Kidney epithelial cell (primary cell): Measurements from ENCODE around the gene PUDP. TPM values are rescaled to one million over a fixed set of nuclear protein-coding genes. Genes with fewer than 3 reads are reported as not detected.
A peak's percentile ranks its signal among the peaks of the same experiment; 100 is the strongest.
"Not testable (repeated sequence)": the region's sequence is repeated elsewhere in the genome, so short reads cannot be mapped to it uniquely, and the experiment has no call there.

Experiments used
- DNase-seq: peaks from one replicate; pipeline ENCODE4 v3.0.0-alpha.2; 2010; ENCODE audit warnings: low read depth
- H3K27me3 ChIP-seq: 2 replicates; pipeline ENCODE4 v1.6.0; 2011; ENCODE audit warnings: low read length; ENCODE audit not compliant: control insufficient read depth, insufficient read depth
- H3K36me3 ChIP-seq: 2 replicates; pipeline ENCODE4 v1.5.1; 2011; ENCODE audit warnings: low read length; ENCODE audit not compliant: control insufficient read depth, insufficient read depth
- H3K4me3 ChIP-seq: 2 replicates; pipeline ENCODE4 v1.5.1; 2011; ENCODE audit warnings: low read depth, mild to moderate bottlenecking, control low read depth, low read length
- CTCF ChIP-seq: IDR thresholded peaks from 2 replicates; pipeline ENCODE4 v1.5.1; 2011; ENCODE audit warnings: mild to moderate bottlenecking, moderate library complexity, low read length, control low read depth, inconsistent platforms; ENCODE audit not compliant: insufficient read depth, poor library complexity, severe bottlenecking
- total RNA-seq: library from RNA; depleted of rRNA; stranded (reverse); fragments of >200 nt; gene quantifications from 2 replicates; pipeline ENCODE4 v1.2.3, GENCODE V29; 2015

Gene PUDP
- total RNA-seq, 1 donor from 2014 or later = 14.6 TPM

- Histone ChIP-seq H3K27me3 (no peaks in the 10 kb centered on the region), H3K36me3 (no peaks in the 10 kb centered on the region), H3K4me3 (no peak overlapping the region)
- DNase-seq = no peak
- TF ChIP-seq CTCF = no peak
Measured at GRCh38 chrX:7188672-7189071, 40.7 kb upstream of the PUDP start.

- no peaks in the 10 kb centered on the region for H3K36me3 ChIP-seq
- no peak for TF ChIP-seq CTCF
- DNase-seq = no peak
- no peak overlapping the region for H3K4me3 ChIP-seq
- H3K27me3 ChIP-seq = no peaks in the 10 kb centered on the region
Measured at GRCh38 chrX:7184816-7185215, 36.9 kb upstream of the PUDP start.

- no peak for DNase-seq
- no peak overlapping the region for H3K4me3 ChIP-seq
- no peak for TF ChIP-seq CTCF
- H3K27me3 ChIP-seq = no peaks in the 10 kb centered on the region
- H3K36me3 ChIP-seq = no peaks in the 10 kb centered on the region
Measured at GRCh38 chrX:7179446-7179845, 31.5 kb upstream of the PUDP start.

- H3K4me3 ChIP-seq, H3K27me3 ChIP-seq, H3K36me3 ChIP-seq, DNase-seq: not testable (repeated sequence)
Measured at GRCh38 chrX:7178859-7179258, 30.9 kb upstream of the PUDP start.

GRCh38 chrX:7170898-7171297 lies 22.9 kb upstream of the PUDP start:
- DNase-seq = no peak
- no peaks in the 10 kb centered on the region for H3K36me3 ChIP-seq
- no peak overlapping the region for H3K4me3 ChIP-seq
- H3K27me3 ChIP-seq = no peaks in the 10 kb centered on the region
- peak; percentile 46 for TF ChIP-seq CTCF

- Histone ChIP-seq H3K27me3 (no peaks in the 10 kb centered on the region), H3K36me3 (no peaks in the 10 kb centered on the region), H3K4me3 (no peak overlapping the region)
- DNase-seq = no peak
- TF ChIP-seq CTCF = no peak
Measured at GRCh38 chrX:7169627-7170026, 21.7 kb upstream of the PUDP start.

GRCh38 chrX:7168371-7168770 lies 20.4 kb upstream of the PUDP start:
- Histone ChIP-seq H3K4me3 (no peak overlapping the region), H3K27me3 (no peaks in the 10 kb centered on the region), H3K36me3 (no peaks in the 10 kb centered on the region)
- TF ChIP-seq CTCF = no peak
- DNase-seq = no peak
